Ishikawa (cell line): ENCODE measurements around the gene LRTM2.

ENCODE experiments used
- CREB1 ChIP-seq: IDR thresholded peaks from 2 replicates; pipeline ENCODE4 v1.6.1; 2012; ENCODE audit warnings: low read depth
- EP300 ChIP-seq: IDR thresholded peaks from 2 replicates; pipeline ENCODE4 v1.6.1; 2012; ENCODE audit warnings: borderline replicate concordance
- MAX ChIP-seq: IDR thresholded peaks from 2 replicates; pipeline ENCODE4 v1.6.1; 2012
- REST ChIP-seq: IDR thresholded peaks from 2 replicates; pipeline ENCODE4 v1.6.1; 2012; ENCODE audit warnings: low read depth, mild to moderate bottlenecking
- TAF1 ChIP-seq: IDR thresholded peaks from 2 replicates; pipeline ENCODE4 v1.6.1; 2012; ENCODE audit warnings: low read depth, mild to moderate bottlenecking
- USF1 ChIP-seq: IDR thresholded peaks from 2 replicates; pipeline ENCODE4 v1.6.1; 2012

GRCh38 chr12:1836854-1837421 lies 16.6 kb downstream of the LRTM2 start:
- no peak for TF ChIP-seq TAF1
- no peak for TF ChIP-seq EP300
- no peak for TF ChIP-seq REST
- no peak for TF ChIP-seq MAX
- no peak for TF ChIP-seq USF1
- no peak for TF ChIP-seq CREB1
